Medulla oblongata (tissue), 1 donor: ENCODE results near the gene FBN3.

ENCODE experiments used
- DNase-seq: peaks from one replicate; pipeline ENCODE4 v3.0.0-alpha.2; 2015; ENCODE audit errors: extremely low spot score

FBN3 gene

GRCh38 chr19:8089664-8090601, 59.5 kb downstream of the FBN3 start:
- DNase-seq, result no peak

DNA sequence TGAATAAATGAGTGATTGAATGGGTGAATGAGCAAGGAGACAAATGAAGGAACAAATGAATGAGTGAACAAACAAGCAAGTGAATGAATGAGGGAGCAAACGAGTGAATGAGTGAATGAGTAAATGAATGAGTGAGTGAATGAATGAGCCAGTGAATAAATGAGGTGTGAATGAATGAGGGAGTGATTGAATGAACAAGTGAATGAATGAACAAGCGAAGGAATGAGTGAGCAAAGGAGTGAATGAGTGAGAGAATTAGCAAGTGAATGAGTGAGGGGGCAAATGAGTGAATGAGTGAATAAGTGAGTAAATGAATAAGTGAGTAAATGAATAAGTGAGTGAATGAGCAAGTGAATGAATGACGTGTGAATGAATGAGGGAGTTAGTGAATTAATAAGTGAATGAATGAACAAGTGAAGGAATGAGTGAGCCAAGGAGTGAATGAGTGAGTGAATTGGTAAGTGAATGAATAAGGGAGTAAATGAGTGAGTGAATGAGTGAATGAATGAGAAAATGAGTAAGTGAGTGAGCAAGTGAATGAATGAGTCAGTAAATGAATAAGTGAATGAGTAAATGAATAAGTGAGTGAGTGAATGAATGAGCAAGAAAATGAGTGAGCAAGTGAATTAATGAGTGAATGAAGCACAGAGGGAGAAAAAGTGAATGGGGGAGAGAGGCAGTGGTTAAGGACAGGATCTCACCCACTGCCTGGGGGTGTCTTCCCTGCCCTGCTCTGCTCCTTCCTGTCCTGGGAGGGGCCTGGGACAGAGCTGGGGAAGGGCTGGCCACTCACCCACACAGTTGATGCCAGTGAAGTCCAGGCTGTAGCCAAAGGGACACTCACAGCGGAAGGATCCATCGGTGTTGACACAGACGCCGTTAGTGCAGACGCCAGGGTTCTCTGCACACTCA, 60.4 kb downstream of the FBN3 start:
- no peak for DNase-seq

GRCh38 chr19:8087876-8088275, 61.5 kb downstream of the FBN3 start:
- DNase-seq, result no peak

DNA sequence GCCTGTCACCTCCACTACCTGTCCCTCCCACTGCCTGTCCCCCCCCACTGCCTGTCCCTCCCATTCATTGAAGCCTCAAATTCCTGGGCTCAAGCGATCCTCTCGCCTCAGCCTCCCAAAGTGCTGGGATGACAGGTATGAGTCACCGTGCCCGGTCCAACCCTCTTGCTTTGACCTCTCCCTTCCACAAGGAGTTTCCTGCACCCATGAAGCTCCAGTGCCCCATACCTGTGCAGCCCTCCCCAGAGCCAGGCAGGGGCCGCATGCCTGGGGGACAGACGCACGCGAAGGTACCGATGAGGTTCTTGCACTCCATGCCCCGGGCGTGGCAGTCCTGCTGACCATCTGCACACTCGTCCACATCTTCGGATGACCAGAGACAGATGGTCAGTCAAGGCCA, 62.5 kb downstream of the FBN3 start:
- DNase-seq, result no peak

- no peak for DNase-seq
Measured at GRCh38 chr19:8085598-8086408, 63.6 kb downstream of the FBN3 start.

- no peak for DNase-seq
Measured at GRCh38 chr19:8084152-8084551, 65.2 kb downstream of the FBN3 start.

- no peak for DNase-seq
Measured at GRCh38 chr19:8083141-8083540, 66.3 kb downstream of the FBN3 start.

- no peak for DNase-seq
Measured at GRCh38 chr19:8081569-8082550, 67.5 kb downstream of the FBN3 start.

DNA sequence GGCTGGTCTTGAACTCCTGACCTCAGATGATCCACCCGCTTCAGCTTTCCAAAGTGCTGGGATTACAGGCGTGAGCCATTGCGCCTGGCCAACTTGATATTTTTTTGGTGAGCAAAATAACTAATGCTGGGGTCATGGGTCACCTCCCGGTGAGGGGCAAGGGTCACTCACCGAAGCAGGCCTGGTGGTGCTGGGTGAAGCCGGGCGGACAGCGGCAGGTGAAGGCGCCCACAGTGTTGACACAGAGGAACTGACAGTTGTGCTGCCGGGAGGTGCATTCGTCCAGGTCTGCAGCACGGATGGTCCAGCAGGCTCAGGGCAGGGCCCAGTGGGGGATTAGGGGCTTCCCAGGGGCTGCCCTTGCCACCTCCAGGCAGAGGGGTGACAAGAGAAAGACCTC, 68.6 kb downstream of the FBN3 start:
- DNase-seq, result no peak

- no peak for DNase-seq
Measured at GRCh38 chr19:8079988-8080387, 69.4 kb downstream of the FBN3 start.

DNA sequence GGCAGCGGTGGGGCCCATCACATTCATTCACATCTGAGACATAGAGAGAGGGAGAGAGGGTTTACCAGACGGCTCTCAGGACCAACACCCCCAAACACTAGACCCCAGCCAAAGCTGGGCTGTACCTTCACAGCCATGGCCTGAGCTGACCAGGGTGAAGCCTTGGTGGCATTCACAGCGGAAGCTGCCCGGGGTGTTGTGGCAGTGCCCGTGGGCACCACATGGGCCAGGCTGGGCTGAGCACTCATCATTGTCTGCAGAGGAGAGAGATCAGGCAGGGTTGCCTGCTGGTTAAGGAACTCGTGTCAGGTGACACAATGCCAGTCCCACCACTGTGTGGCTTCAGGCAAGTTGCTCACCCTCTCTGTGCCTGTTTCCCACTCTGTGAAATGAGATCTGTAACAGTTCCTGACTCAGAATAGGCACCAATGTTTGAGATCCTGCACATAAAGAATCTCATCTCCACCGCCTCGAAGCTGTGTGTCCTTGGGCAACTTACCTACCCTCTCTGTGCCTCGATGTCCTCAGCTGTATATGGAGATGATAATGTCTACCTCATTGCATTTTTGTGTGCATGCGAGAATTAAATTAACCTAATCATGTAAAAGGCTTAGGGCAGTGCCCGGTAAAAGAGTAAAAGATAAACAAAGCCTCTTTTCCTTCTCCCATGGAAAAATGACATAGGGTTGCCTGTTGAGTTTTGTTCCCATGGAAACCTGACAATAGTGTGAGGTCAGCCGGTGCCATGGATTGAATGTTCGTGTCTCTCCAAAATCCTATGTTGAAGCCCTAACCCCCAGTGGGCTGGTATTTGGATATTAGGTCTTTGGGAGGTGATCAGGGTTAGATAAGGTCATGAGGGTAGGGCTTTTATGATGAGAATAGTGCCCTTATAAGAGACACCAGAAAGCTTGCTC, 74.0 kb downstream of the FBN3 start:
- no peak for DNase-seq

DNA sequence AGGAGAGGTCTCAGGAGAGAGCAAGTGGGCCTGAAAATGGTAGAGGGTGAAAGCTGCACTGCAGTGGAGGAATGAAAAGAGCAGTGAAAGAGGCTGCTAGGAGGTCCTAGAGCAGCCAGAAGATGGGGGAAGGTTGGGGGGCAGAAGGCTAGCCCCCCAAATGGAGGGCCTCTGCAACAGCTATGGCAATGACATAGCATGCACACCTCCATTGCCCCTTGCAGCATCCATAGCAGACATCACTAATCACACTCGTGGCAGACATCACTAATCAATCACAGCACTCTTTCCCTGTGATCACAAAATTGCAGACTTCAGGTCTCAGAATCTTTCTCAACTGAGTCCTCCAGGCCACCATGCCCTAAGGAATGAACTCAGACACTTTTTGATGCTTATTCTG, 74.9 kb downstream of the FBN3 start:
- no peak for DNase-seq

- DNase-seq, result no peak
Measured at GRCh38 chr19:8071912-8072311, 77.5 kb downstream of the FBN3 start.

GRCh38 chr19:8069096-8069973, 80.1 kb downstream of the FBN3 start:
- DNase-seq, result peak; percentile 34

DNA sequence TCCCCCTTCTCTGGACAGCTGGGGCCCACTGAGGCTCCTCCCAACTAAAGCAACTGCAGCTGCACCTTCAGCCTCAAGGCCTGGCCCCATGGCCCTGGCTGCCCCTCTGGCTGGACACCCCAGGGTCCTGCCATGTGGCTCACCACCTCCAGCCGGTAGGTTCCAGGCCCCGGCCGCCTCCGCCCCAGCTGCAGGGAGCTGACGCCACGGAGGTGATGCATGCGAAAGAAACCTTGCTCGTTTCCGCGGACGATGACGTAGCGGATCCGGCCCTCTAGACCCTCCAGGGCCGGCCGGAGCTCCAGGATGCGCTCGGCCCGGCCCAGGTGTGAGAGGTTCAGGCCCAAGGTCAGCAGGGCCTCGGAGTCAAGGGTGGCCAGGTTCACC, 83.5 kb downstream of the FBN3 start:
- no peak for DNase-seq

DNA sequence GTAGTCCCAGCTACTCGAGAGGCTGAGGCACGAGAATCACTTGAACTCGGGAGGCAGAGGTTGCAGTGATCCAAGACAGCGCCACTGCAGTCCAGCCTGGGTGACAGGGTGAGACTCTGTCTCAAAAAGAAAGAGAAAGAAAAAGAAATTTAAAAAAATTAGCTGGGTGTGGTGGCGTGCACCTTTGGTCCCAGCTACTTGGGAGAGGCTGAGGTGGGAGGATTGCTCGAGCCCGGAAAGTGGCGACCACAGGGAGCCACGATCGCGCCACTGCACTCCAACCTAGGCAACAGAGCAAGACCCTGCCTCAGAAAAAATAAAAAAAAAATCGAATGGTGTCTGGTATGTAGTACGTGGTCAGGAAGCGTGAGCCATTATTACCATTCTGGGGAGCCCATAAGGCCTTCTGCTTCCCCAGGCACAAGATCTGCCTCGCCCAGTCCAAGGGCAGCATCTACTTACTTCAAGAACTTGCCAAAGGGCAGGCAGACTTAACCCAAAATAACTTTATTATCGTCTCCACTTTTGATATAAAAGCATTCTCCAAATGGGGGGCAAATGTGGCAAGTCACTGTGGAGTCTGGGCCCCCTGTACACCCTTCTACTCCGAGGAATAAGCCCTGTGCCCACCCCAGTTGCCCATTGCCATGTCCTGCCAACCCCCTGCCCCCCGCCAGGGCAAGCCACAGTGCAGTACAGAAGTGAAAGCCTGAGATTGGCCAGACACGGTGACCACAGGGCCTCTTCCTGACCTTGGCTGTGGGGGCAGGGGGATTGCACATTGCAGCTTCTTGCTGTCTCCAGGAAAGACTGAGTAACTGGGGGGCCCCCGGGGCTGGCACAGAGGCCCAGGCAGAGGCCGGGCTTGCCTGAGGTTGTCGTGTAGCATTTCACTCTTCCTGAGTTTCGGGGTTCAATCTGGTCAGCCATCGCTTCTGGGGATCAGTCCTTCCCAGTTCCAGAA, 84.2 kb downstream of the FBN3 start:
- peak; percentile 17 for DNase-seq

- DNase-seq, result no peak
Measured at GRCh38 chr19:8057545-8058270, 91.7 kb downstream of the FBN3 start.
